Measurements from ENCODE around the gene A2M. TPM values are rescaled to one million over a fixed set of nuclear protein-coding genes. Genes with fewer than 3 reads are reported as not detected.
A peak's percentile ranks its signal among the peaks of the same experiment; 100 is the strongest.
"Not testable (repeated sequence)": the region's sequence is repeated elsewhere in the genome, so short reads cannot be mapped to it uniquely, and the experiment has no call there.

Gene A2M
- total and polyA plus RNA-seq, 4 experiments from 2014 or later = 3.0 to 3.2 (median 3.1) TPM; not detected in 1

DNA sequence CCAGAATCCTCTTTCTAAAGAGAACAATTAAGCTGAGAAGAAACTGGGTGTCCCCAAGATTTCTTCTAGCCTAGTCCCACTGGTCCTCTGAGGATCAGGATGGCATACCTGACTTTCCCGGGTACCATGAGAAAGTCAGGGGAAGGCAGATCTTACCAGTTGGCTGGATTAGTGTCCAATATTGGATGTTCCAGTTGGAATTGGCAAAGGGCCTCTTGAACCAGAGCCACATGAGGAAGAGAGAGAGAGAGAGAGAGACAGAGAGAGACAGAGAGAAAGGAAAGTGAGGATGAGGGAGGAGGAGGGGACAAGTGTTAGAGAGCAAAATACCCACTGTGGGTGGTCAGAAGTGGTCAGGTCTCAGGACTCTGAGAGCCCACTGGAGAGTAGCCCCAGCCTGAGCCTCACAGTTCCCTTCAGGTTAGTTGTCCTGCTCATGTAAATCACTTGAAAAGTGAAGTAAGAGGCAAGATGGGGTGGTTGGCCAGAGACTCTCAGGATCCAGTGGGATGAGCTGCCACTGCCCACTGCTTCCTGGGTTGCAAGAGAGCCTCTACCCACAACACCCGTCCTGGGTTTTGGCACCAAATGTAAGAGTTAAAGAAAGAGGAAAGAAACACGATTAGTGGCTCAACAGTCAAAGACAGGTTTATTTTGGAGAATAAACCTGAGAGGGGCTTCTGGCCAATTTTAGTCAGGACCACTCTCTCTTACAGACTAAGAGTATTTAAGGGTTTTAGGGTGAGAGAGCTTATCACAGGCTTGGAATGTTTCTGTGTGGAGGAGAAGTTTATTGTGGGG lies 28.4 kb upstream of the A2M start:
- no peak overlapping the region for H3K27ac ChIP-seq (ENCODE audit: low read depth, low read length)
- CTCF ChIA-PET (ENCODE audit: partially characterized antibody) = no interaction called here
- H3K36me3 ChIP-seq (ENCODE audit: insufficient read depth, low read length) = no peaks in the 10 kb centered on the region
- POLR2A ChIA-PET (ENCODE audit: partially characterized antibody) = no interaction called here
- Mint-ChIP-seq H3K27me3 (no peaks in the 10 kb centered on the region), H3K4me3 (peak overlapping the region in 1 of 8 donors; percentile 64), H3K27ac (peak overlapping the region in 1 of 7 donors; percentile 8), H3K36me3 (peaks cover 49 to 50% of the 10 kb centered on the region in 2 donors), H3K4me1 (peaks cover 3 to 13% (median 8%) of the 10 kb centered on the region in 4 donors), H3K9me3 (peaks cover 3 to 30% (median 28%) of the 10 kb centered on the region in 8 donors)
- H3K27me3 ChIP-seq (ENCODE audit: insufficient read depth, low read length) = no peaks in the 10 kb centered on the region
- H3K4me3 ChIP-seq (ENCODE audit: low read length in 2 of 2) = no peak overlapping the region
- no peaks in the 10 kb centered on the region for H3K4me1 ChIP-seq (ENCODE audit: insufficient read depth, low read length)
- no peak for DNase-seq
- intact Hi-C loops (cut with micrococcal nuclease) = no loop called here
- H3K9me3 ChIP-seq (ENCODE audit: control insufficient read depth in 1 of 2, low read length in 2 of 2) = no peaks in the 10 kb centered on the region

DNA sequence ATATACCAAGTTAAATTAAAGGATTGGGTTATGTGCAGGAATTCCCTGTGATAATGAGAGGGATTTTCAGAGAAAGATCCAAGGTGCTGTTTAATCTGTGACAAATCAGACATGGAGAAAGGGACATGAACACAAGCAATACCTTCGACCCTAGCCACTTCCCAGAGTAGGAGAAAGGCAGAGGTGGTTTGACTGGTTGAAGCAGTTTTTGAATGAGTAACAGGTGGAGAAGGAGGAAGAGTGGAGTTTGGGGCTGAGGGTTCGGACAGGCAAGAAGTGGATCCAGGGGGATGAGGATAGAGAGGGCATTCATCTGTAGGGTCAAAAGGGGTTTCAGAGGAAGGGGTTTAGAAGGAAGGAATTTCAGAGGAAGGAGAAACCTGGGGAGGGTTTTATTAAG lies 27.4 kb upstream of the A2M start:
- Histone ChIP-seq H3K27me3 (ENCODE audit: insufficient read depth, low read length) (no peaks in the 10 kb centered on the region), H3K9me3 (ENCODE audit: control insufficient read depth in 1 of 2, low read length in 2 of 2) (no peaks in the 10 kb centered on the region), H3K36me3 (ENCODE audit: insufficient read depth, low read length) (no peaks in the 10 kb centered on the region), H3K4me3 (ENCODE audit: low read length in 2 of 2) (no peak overlapping the region), H3K4me1 (ENCODE audit: insufficient read depth, low read length) (no peaks in the 10 kb centered on the region), H3K27ac (ENCODE audit: low read depth, low read length) (no peak overlapping the region)
- peaks cover 0 to 14% (median 8%) of the 10 kb centered on the region in 4 donors for H3K4me1 Mint-ChIP-seq
- ChIA-PET CTCF (ENCODE audit: partially characterized antibody) (no interaction called here), POLR2A (ENCODE audit: partially characterized antibody) (no interaction called here)
- H3K4me3 Mint-ChIP-seq = peak overlapping the region in 2 of 8 donors; percentile 39 to 66
- H3K27me3 Mint-ChIP-seq = no peaks in the 10 kb centered on the region
- intact Hi-C loops (cut with micrococcal nuclease) = no loop called here
- no peak for DNase-seq
- H3K36me3 Mint-ChIP-seq = peaks cover 44 to 50% of the 10 kb centered on the region in 2 donors
- H3K9me3 Mint-ChIP-seq = peaks cover 3 to 30% (median 28%) of the 10 kb centered on the region in 8 donors
- peak overlapping the region in 2 of 7 donors; percentile 38 to 45 for H3K27ac Mint-ChIP-seq

DNA sequence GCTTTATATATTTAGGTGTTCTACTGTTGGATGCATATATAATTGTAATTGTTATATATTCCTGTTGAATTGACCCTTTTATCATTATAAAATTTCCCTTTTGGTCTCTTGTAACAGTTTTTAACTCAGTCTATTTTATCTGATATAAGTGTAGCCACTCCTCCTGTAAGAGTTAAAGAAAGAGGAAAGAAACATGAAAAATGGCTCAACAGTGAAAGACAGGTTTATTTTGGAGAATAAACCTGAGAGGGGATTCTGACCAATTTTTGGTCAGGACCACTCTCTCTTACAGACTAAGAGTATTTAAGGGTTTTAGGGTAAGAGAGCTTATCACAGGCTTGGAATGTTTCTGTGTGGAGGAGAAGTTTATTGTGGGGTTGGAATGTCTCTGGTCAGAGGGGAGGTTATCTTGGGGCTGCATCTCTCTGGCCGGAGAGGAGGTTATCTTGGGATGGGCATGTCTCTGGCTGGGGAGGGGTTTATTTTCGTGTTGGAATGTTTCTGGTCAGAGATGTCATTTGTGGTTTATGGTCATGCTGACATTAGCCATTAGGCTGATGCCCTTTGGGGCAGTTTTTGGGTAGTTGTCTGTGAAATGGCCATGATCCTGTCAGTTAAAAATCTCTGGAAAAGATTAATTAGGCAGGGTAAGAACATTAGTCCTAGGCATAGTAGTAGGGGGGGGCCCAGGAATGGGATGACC lies 24.0 kb upstream of the A2M start:
- Mint-ChIP-seq H3K36me3 (peaks cover 29 to 30% of the 10 kb centered on the region in 2 donors), H3K9me3 (peaks cover 2 to 15% (median 12%) of the 10 kb centered on the region in 8 donors), H3K4me1 (peaks cover 0 to 16% (median 8%) of the 10 kb centered on the region in 4 donors)
- POLR2A ChIA-PET (ENCODE audit: partially characterized antibody); H3K27ac Mint-ChIP-seq; H3K27me3 ChIP-seq (ENCODE audit: insufficient read depth, low read length); H3K9me3 ChIP-seq (ENCODE audit: control insufficient read depth in 1 of 2, low read length in 2 of 2); H3K27ac ChIP-seq (ENCODE audit: low read depth, low read length); H3K4me1 ChIP-seq (ENCODE audit: insufficient read depth, low read length); H3K4me3 Mint-ChIP-seq; H3K4me3 ChIP-seq (ENCODE audit: low read length in 2 of 2); CTCF ChIA-PET (ENCODE audit: partially characterized antibody); DNase-seq; intact Hi-C loops (cut with micrococcal nuclease); H3K27me3 Mint-ChIP-seq; H3K36me3 ChIP-seq (ENCODE audit: insufficient read depth, low read length): not testable (repeated sequence)

DNA sequence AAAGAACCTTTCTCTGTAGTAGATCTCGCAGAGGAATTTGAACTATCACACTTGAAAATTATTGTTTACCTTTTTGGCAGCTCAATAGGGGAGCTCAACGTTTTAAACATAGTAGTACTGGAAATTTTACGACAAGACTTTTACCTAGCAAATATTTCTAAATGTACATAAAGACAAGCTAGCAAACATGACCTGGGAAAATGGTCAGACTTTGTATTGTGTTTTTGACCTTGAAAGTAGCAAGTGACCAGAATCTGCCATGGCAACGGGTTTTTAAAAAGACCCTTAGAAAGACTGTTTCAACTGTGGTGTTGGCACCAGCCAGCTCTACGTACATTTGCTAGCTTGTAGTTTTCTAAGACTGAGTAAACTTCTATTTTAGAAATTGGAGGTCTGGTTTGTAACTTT lies 20.2 kb upstream of the A2M start:
- Histone ChIP-seq H3K27me3 (ENCODE audit: insufficient read depth, low read length) (no peaks in the 10 kb centered on the region), H3K9me3 (ENCODE audit: control insufficient read depth in 1 of 2, low read length in 2 of 2) (no peaks in the 10 kb centered on the region), H3K27ac (ENCODE audit: low read depth, low read length) (no peak overlapping the region), H3K4me1 (ENCODE audit: insufficient read depth, low read length) (no peaks in the 10 kb centered on the region), H3K36me3 (ENCODE audit: insufficient read depth, low read length) (no peaks in the 10 kb centered on the region), H3K4me3 (ENCODE audit: low read length in 2 of 2) (no peak overlapping the region)
- Mint-ChIP-seq H3K4me1 (peaks cover 7 to 18% (median 14%) of the 10 kb centered on the region in 4 donors), H3K4me3 (no peak overlapping the region), H3K27me3 (no peaks in the 10 kb centered on the region), H3K27ac (no peak overlapping the region), H3K9me3 (peaks cover 0 to 3% (median 0%) of the 10 kb centered on the region in 8 donors), H3K36me3 (peaks cover 22 to 34% of the 10 kb centered on the region in 2 donors)
- intact Hi-C loops (cut with micrococcal nuclease) = no loop called here
- DNase-seq = no peak
- ChIA-PET CTCF (ENCODE audit: partially characterized antibody) (no interaction called here), POLR2A (ENCODE audit: partially characterized antibody) (no interaction called here)

DNA sequence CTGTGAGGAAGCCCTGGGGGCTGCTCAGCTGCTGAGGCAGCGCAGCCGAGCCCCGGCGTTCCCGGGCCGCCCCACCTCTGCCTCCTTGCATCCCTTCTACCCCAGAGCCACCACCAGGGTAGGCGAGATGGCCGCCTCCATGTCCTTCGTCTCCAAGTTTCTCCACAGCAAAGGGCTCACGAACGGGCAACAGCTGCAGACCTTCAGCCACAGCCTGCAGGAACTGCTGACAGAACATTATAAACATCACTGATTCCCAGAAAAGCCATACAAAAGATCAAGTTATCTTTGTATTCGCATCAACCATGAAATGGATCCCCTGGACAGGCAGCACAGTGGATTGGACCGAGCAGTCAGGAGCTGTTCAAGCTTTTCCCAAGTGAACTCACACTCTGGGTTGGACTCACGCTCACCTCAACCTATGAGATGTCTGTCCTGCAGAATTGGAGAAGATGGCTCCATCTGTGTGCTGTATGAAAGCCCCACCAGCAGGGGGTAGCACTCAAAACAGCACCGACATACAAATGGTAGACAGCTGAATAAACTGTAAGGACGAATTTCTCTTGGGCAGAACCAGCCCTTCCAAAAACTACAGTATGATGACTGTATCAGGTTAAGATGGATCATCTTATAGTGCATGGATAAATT lies 19.4 kb upstream of the A2M start:
- ChIA-PET CTCF (ENCODE audit: partially characterized antibody) (no interaction called here), POLR2A (ENCODE audit: partially characterized antibody) (no interaction called here)
- H3K4me1 ChIP-seq (ENCODE audit: insufficient read depth, low read length) = no peaks in the 10 kb centered on the region
- Mint-ChIP-seq H3K4me3 (no peak overlapping the region), H3K36me3 (peaks cover 28 to 38% of the 10 kb centered on the region in 2 donors), H3K27me3 (no peaks in the 10 kb centered on the region), H3K9me3 (peaks cover 0 to 4% (median 2%) of the 10 kb centered on the region in 8 donors), H3K4me1 (peaks cover 7 to 18% (median 14%) of the 10 kb centered on the region in 4 donors), H3K27ac (no peak overlapping the region)
- intact Hi-C loops (cut with micrococcal nuclease) = no loop called here
- H3K9me3 ChIP-seq (ENCODE audit: control insufficient read depth in 1 of 2, low read length in 2 of 2) = no peaks in the 10 kb centered on the region
- no peaks in the 10 kb centered on the region for H3K27me3 ChIP-seq (ENCODE audit: insufficient read depth, low read length)
- H3K4me3 ChIP-seq (ENCODE audit: low read length in 2 of 2) = no peak overlapping the region
- no peak for DNase-seq
- no peak overlapping the region for H3K27ac ChIP-seq (ENCODE audit: low read depth, low read length)
- H3K36me3 ChIP-seq (ENCODE audit: insufficient read depth, low read length) = no peaks in the 10 kb centered on the region

DNA sequence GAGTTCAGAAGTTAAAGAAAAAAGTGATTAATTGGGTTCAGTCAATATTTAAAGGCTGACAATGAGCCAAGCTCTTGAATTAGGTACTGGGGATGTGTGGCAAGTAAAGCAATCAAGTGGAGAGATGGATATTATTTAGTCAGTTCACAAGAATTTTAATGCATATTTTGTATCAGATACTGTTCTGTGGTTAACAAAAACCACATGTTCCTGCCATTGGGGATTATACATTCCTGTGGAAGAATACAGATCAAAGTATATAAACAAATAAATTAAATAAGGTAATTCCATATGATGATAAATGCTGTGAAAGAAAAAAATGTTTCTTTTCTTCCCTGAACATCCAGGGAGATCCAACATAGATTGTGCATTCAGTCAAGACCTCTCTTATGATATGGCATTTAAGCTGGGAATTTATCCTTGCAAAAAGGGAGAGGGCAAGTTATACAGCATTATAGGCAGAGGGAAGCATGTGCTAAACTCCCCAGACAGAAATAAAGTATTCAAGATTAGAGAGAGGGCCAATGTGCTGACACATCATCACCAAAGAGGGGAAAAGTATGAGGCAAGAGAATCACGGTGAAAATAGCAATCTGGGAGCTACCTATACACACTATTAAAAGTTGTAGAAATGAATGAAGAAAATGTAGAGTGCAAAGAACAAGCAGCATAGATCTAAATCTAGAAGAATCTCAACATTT lies 17.6 kb upstream of the A2M start:
- H3K9me3 ChIP-seq (ENCODE audit: control insufficient read depth in 1 of 2, low read length in 2 of 2) = no peaks in the 10 kb centered on the region
- H3K36me3 ChIP-seq (ENCODE audit: insufficient read depth, low read length) = no peaks in the 10 kb centered on the region
- DNase-seq = no peak
- intact Hi-C loops (cut with micrococcal nuclease) = no loop called here
- H3K36me3 Mint-ChIP-seq = peaks cover 37 to 41% of the 10 kb centered on the region in 2 donors
- peak overlapping the region in 1 of 7 donors; percentile 49 for H3K27ac Mint-ChIP-seq
- H3K4me1 ChIP-seq (ENCODE audit: insufficient read depth, low read length) = no peaks in the 10 kb centered on the region
- H3K4me3 Mint-ChIP-seq = no peak overlapping the region
- no peak overlapping the region for H3K4me3 ChIP-seq (ENCODE audit: low read length in 2 of 2)
- peaks cover 0 to 8% (median 2%) of the 10 kb centered on the region in 8 donors for H3K9me3 Mint-ChIP-seq
- H3K4me1 Mint-ChIP-seq = peaks cover 7 to 18% (median 13%) of the 10 kb centered on the region in 4 donors
- no peaks in the 10 kb centered on the region for H3K27me3 Mint-ChIP-seq
- no peak overlapping the region for H3K27ac ChIP-seq (ENCODE audit: low read depth, low read length)
- H3K27me3 ChIP-seq (ENCODE audit: insufficient read depth, low read length) = no peaks in the 10 kb centered on the region
- POLR2A ChIA-PET (ENCODE audit: partially characterized antibody) = interaction anchor here (0.7 kb wide), 1 partner anchor 50 kb away, joined by 3 read pairs; no protein-coding TSS in a partner anchor
- CTCF ChIA-PET (ENCODE audit: partially characterized antibody) = interaction anchor here (1.1 kb wide), 1 partner anchor 41 kb away, joined by 3 read pairs; no protein-coding TSS in a partner anchor
